ENCODE results near the gene THRA. TPM values are rescaled to one million over a fixed set of nuclear protein-coding genes. Genes with fewer than 3 reads are reported as not detected.

The THRA gene
- total RNA-seq, 1 experiment from 2014 or later: 11.4 TPM

GRCh38 chr17:40056379-40057015 lies 6.3 kb upstream of the THRA start:
- DNase-seq: no peak
- Histone ChIP-seq H3K4me3 (no peak overlapping the region), H3K4me1 (replicated peaks; ENCODE audit: insufficient read depth) (0 out of 2 replicates have a peak, but pooled peaks cover 4% of the 10 kb centered on the region), H3K79me2 (ENCODE audit: low read depth) (0 out of 2 replicates have a peak, but pooled peaks cover 6% of the 10 kb centered on the region), H3K27ac (no peak overlapping the region), H3K9me2 (ENCODE audit: insufficient read depth) (no peaks in the 10 kb centered on the region), H3K4me2 (no peak overlapping the region), H3K9me3 (ENCODE audit: insufficient read depth, low read depth) (no peaks in the 10 kb centered on the region), H3F3A (ENCODE audit: insufficient read depth, low read depth) (peaks cover 3% of the 10 kb centered on the region; the same call in 1 of the 2 replicates), H3K27me3 (ENCODE audit: insufficient read depth, low read depth) (peaks cover 12% of the 10 kb centered on the region; the same call in 1 of the 2 replicates), H2AFZ (no peak overlapping the region), H3K36me3 (ENCODE audit: low read depth) (no peaks in the 10 kb centered on the region; the same call in 1 of the 2 replicates), H4K20me1 (ENCODE audit: insufficient read depth) (no peaks in the 10 kb centered on the region)
- ChIA-PET CTCF (interaction anchor here (0.5 kb wide), 1 partner anchor 22 kb away, joined by 5 read pairs; no protein-coding TSS in a partner anchor), POLR2A (ENCODE audit: unreplicated experiment) (no interaction called here)
- no TSS peak for BruUV-seq (replicated peaks)
- intact Hi-C loops (cut with micrococcal nuclease; ENCODE audit: unreplicated experiment): no loop called here
- TF ChIP-seq CTCF (conservative IDR thresholded peaks at IDR 0.05): no peak
- TF ChIP-seq EZH2 (IDR thresholded peaks at IDR 0.05; ENCODE audit: low read depth): no peak

- H3K4me2 ChIP-seq: peak overlapping the region; percentile 10; the same call in 1 of the 2 replicates
- H3K9me3 ChIP-seq (ENCODE audit: insufficient read depth, low read depth): no peaks in the 10 kb centered on the region
- ChIA-PET POLR2A (ENCODE audit: unreplicated experiment) (interaction anchor here (0.7 kb wide), 1 partner anchor 184 kb away, joined by 3 read pairs; no protein-coding TSS in a partner anchor), CTCF (interaction anchor here (0.5 kb wide), 1 partner anchor 99 kb away, joined by 14 read pairs; no protein-coding TSS in a partner anchor)
- H3K27ac ChIP-seq: no peak overlapping the region
- H3K79me2 ChIP-seq (ENCODE audit: low read depth): 0 out of 2 replicates have a peak, but pooled peaks cover 6% of the 10 kb centered on the region
- no peak overlapping the region for H3K4me3 ChIP-seq
- peaks cover 13% of the 10 kb centered on the region; the same call in 1 of the 2 replicates for H3K27me3 ChIP-seq (ENCODE audit: insufficient read depth, low read depth)
- 0 out of 2 replicates have a peak, but pooled peaks cover 3% of the 10 kb centered on the region for H3K4me1 ChIP-seq (replicated peaks; ENCODE audit: insufficient read depth)
- no peak overlapping the region for H2AFZ ChIP-seq
- intact Hi-C loops (cut with micrococcal nuclease; ENCODE audit: unreplicated experiment): no loop called here
- peaks cover 3% of the 10 kb centered on the region; the same call in 1 of the 2 replicates for H3F3A ChIP-seq (ENCODE audit: insufficient read depth, low read depth)
- no peak for DNase-seq
- H3K36me3 ChIP-seq (ENCODE audit: low read depth): no peaks in the 10 kb centered on the region
- BruUV-seq (replicated peaks): no TSS peak
- TF ChIP-seq EZH2 (IDR thresholded peaks at IDR 0.05; ENCODE audit: low read depth) (no peak), CTCF (conservative IDR thresholded peaks at IDR 0.05) (no peak)
- H4K20me1 ChIP-seq (ENCODE audit: insufficient read depth): no peaks in the 10 kb centered on the region
- H3K9me2 ChIP-seq (ENCODE audit: insufficient read depth): no peaks in the 10 kb centered on the region
Measured at GRCh38 chr17:40058186-40058784, 4.5 kb upstream of the THRA start.

GRCh38 chr17:40058865-40059264 lies 3.9 kb upstream of the THRA start:
- H3K9me2 ChIP-seq (ENCODE audit: insufficient read depth): no peaks in the 10 kb centered on the region
- H3K27ac ChIP-seq: no peak overlapping the region
- CTCF ChIA-PET: no interaction called here
- intact Hi-C loops (cut with micrococcal nuclease; ENCODE audit: unreplicated experiment): no loop called here
- peaks cover 13% of the 10 kb centered on the region; the same call in 1 of the 2 replicates for H3K27me3 ChIP-seq (ENCODE audit: insufficient read depth, low read depth)
- H3K79me2 ChIP-seq (ENCODE audit: low read depth): 0 out of 2 replicates have a peak, but pooled peaks cover under 1% of the 10 kb centered on the region
- H3K4me1 ChIP-seq (replicated peaks; ENCODE audit: insufficient read depth): 0 out of 2 replicates have a peak, but pooled peaks cover 5% of the 10 kb centered on the region
- no peak overlapping the region for H3K4me2 ChIP-seq
- no peaks in the 10 kb centered on the region for H3K36me3 ChIP-seq (ENCODE audit: low read depth)
- H3K9me3 ChIP-seq (ENCODE audit: insufficient read depth, low read depth): no peaks in the 10 kb centered on the region
- POLR2A ChIA-PET (ENCODE audit: unreplicated experiment): interaction anchor here (0.6 to 0.7 kb wide), 2 partner anchors 54 to 183 kb away, joined by 3 to 4 read pairs; no protein-coding TSS in a partner anchor
- H4K20me1 ChIP-seq (ENCODE audit: insufficient read depth): no peaks in the 10 kb centered on the region
- no peak for DNase-seq
- H3F3A ChIP-seq (ENCODE audit: insufficient read depth, low read depth): peaks cover 3% of the 10 kb centered on the region; the same call in 1 of the 2 replicates
- no peak overlapping the region for H2AFZ ChIP-seq
- BruUV-seq (replicated peaks): no TSS peak
- H3K4me3 ChIP-seq: no peak overlapping the region
- no peak for TF ChIP-seq CTCF (conservative IDR thresholded peaks at IDR 0.05)
- no peak for TF ChIP-seq EZH2 (IDR thresholded peaks at IDR 0.05; ENCODE audit: low read depth)
